ENCODE results near the gene RFT1.
"Not testable (repeated sequence)": the region's sequence is repeated elsewhere in the genome, so short reads cannot be mapped to it uniquely, and the experiment has no call there.

RFT1 gene

DNA sequence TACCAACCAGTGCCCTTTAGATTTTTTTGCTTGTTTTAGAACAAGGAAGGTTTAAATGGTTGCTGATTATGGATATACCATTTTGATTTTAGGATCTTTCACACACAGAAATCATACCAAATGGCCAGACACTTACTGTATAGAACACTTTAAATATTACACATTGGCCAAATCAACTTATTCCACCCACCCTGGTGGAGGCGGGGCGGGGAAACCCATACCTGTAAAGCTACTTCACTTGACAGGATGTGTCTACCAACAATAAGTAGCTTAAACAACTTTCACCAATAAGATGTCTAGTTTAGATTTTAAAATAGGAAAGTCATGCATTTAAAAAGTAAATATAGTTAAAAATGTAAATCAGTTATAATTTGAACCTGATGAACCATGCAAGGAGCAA, 67.3 kb downstream of the RFT1 start:
- no peak for TF ChIP-seq CTCF (IDR thresholded peaks at IDR 0.05; ENCODE audit: insufficient read depth, low read length, poor library complexity, severe bottlenecking)
- no peaks in the 10 kb centered on the region for H3K36me3 ChIP-seq (ENCODE audit: control insufficient read depth, insufficient read depth, low read length)
- no peaks in the 10 kb centered on the region; the same call in 1 of the 2 replicates for H3K27me3 ChIP-seq (replicated peaks; ENCODE audit: control insufficient read depth, insufficient read depth, low read length)
- no peak overlapping the region for H3K4me3 ChIP-seq (replicated peaks; ENCODE audit: low read depth, low read length)
- no peak for DNase-seq (ENCODE audit: extremely low read depth, insufficient read length)

GRCh38 chr3:53056442-53056841, 73.8 kb downstream of the RFT1 start:
- no peak overlapping the region for H3K4me3 ChIP-seq (replicated peaks; ENCODE audit: low read depth, low read length)
- no peaks in the 10 kb centered on the region for H3K36me3 ChIP-seq (ENCODE audit: control insufficient read depth, insufficient read depth, low read length)
- DNase-seq (ENCODE audit: extremely low read depth, insufficient read length): no peak
- peak; percentile 13 for TF ChIP-seq CTCF (IDR thresholded peaks at IDR 0.05; ENCODE audit: insufficient read depth, low read length, poor library complexity, severe bottlenecking)
- H3K27me3 ChIP-seq (replicated peaks; ENCODE audit: control insufficient read depth, insufficient read depth, low read length): no peaks in the 10 kb centered on the region; the same call in 1 of the 2 replicates

DNA sequence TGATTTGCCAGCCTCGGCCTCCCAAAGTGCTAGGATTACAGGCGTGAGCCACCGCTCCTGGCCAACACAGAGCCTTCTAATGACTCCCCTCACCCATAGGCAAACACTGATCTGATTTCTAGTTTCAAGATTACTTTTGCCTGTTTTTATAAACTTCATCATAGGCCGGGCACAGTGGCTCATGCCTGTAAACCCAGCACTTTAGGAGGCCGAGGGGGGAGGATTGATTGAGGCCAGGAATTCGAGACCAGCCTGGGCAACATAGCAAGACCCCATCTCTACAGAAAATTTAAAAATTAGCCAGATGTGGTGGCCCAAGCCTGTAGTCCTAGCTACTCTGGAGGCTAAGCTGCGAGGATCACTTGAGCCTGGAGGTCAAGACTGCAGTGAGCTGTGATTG, 76.0 kb downstream of the RFT1 start:
- DNase-seq (ENCODE audit: extremely low read depth, insufficient read length); H3K27me3 ChIP-seq (replicated peaks; ENCODE audit: control insufficient read depth, insufficient read depth, low read length); H3K4me3 ChIP-seq (replicated peaks; ENCODE audit: low read depth, low read length); H3K36me3 ChIP-seq (ENCODE audit: control insufficient read depth, insufficient read depth, low read length): not testable (repeated sequence)

GRCh38 chr3:53051929-53052328, 78.3 kb downstream of the RFT1 start:
- no peak overlapping the region for H3K4me3 ChIP-seq (replicated peaks; ENCODE audit: low read depth, low read length)
- TF ChIP-seq CTCF (IDR thresholded peaks at IDR 0.05; ENCODE audit: insufficient read depth, low read length, poor library complexity, severe bottlenecking): no peak
- no peaks in the 10 kb centered on the region for H3K36me3 ChIP-seq (ENCODE audit: control insufficient read depth, insufficient read depth, low read length)
- H3K27me3 ChIP-seq (replicated peaks; ENCODE audit: control insufficient read depth, insufficient read depth, low read length): no peaks in the 10 kb centered on the region; the same call in 1 of the 2 replicates
- no peak for DNase-seq (ENCODE audit: extremely low read depth, insufficient read length)

GRCh38 chr3:53049987-53050386, 80.2 kb downstream of the RFT1 start:
- TF ChIP-seq CTCF (IDR thresholded peaks at IDR 0.05; ENCODE audit: insufficient read depth, low read length, poor library complexity, severe bottlenecking): no peak
- H3K27me3 ChIP-seq (replicated peaks; ENCODE audit: control insufficient read depth, insufficient read depth, low read length): no peaks in the 10 kb centered on the region; the same call in 1 of the 2 replicates
- no peak for DNase-seq (ENCODE audit: extremely low read depth, insufficient read length)
- H3K4me3 ChIP-seq (replicated peaks; ENCODE audit: low read depth, low read length): no peak overlapping the region
- no peaks in the 10 kb centered on the region for H3K36me3 ChIP-seq (ENCODE audit: control insufficient read depth, insufficient read depth, low read length)

- peak; percentile 61 for TF ChIP-seq CTCF (IDR thresholded peaks at IDR 0.05; ENCODE audit: insufficient read depth, low read length, poor library complexity, severe bottlenecking)
- H3K36me3 ChIP-seq (ENCODE audit: control insufficient read depth, insufficient read depth, low read length): no peaks in the 10 kb centered on the region
- peak overlapping the region; percentile 79 for H3K4me3 ChIP-seq (replicated peaks; ENCODE audit: low read depth, low read length)
- H3K27me3 ChIP-seq (replicated peaks; ENCODE audit: control insufficient read depth, insufficient read depth, low read length): no peaks in the 10 kb centered on the region; the same call in 1 of the 2 replicates
- DNase-seq (ENCODE audit: extremely low read depth, insufficient read length): peak; percentile 80
These were observed 83.8 kb downstream of the RFT1 start for GRCh38 chr3:53046171-53047170.
